Mucosa of rectum (tissue), 2 donors: ENCODE results near the gene ERP27.

ENCODE experiments used
- H3K27ac ChIP-seq, 2 donors: one replicate each; pipeline ENCODE4 v1.7.0; 2013; ENCODE audit warnings: inconsistent platforms in 2 of 2, low read depth in 2 of 2, low read length in 2 of 2
- H3K27me3 ChIP-seq, 2 donors: one replicate each; pipeline ENCODE4 v1.7.0; 2013; ENCODE audit warnings: low read length in 2 of 2; ENCODE audit not compliant: control insufficient read depth in 2 of 2, insufficient read depth in 2 of 2
- H3K36me3 ChIP-seq, 2 donors: one replicate each; pipeline ENCODE4 v1.7.0; 2013; ENCODE audit warnings: low read length in 2 of 2; ENCODE audit not compliant: control insufficient read depth in 2 of 2, insufficient read depth in 2 of 2
- H3K4me1 ChIP-seq, 2 donors: one replicate each; pipeline ENCODE4 v1.7.0; 2013; ENCODE audit warnings: low read length in 2 of 2, mild to moderate bottlenecking in 1 of 2; ENCODE audit not compliant: control insufficient read depth in 2 of 2, insufficient read depth in 2 of 2
- H3K4me3 ChIP-seq, 2 donors: one replicate each; pipeline ENCODE4 v1.7.0; 2013; ENCODE audit warnings: low read length in 2 of 2
- H3K9ac ChIP-seq, 2 donors: one replicate each; pipeline ENCODE4 v1.7.0; 2013; ENCODE audit warnings: low read length in 2 of 2, low read depth in 1 of 2, mild to moderate bottlenecking in 1 of 2
- H3K9me3 ChIP-seq, 2 donors: one replicate each; pipeline ENCODE4 v1.7.0; 2013; ENCODE audit warnings: low read length in 2 of 2; ENCODE audit not compliant: control insufficient read depth in 2 of 2
- donor health status: healthy.
- donor health status: Normal muscosa, but diverticular disease.

The ERP27 gene

DNA sequence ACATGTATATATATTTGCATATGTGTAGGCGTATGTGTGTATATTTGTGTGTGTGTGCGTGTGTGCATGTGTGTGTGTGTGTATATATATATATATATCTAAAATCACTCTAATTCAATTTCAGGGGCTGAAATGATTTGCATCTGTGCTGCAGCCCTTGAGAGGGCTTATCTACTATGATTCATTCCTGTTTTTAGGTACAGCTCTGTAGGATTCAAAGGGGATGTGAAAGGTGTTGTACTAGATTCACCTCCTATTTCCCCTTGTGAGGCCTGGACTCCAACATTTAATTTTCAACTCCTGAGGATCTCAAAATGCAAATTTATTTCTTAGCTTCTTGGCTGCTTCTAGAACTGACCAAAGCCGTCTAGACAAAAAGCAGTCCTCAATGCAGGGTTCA is 11.1 kb downstream of the ERP27 start:
- H3K27me3 ChIP-seq = no peaks in the 10 kb centered on the region
- no peak overlapping the region for H3K27ac ChIP-seq
- no peaks in the 10 kb centered on the region for H3K36me3 ChIP-seq
- H3K9me3 ChIP-seq = no peaks in the 10 kb centered on the region
- no peak overlapping the region for H3K4me3 ChIP-seq
- H3K9ac ChIP-seq = no peak overlapping the region
- H3K4me1 ChIP-seq = peaks cover 0 to 7% of the 10 kb centered on the region in 2 donors

GRCh38 chr12:14924541-14924940 is 13.8 kb downstream of the ERP27 start:
- no peaks in the 10 kb centered on the region for H3K27me3 ChIP-seq
- H3K9ac ChIP-seq = no peak overlapping the region
- peaks cover 0 to 7% of the 10 kb centered on the region in 2 donors for H3K4me1 ChIP-seq
- H3K36me3 ChIP-seq = no peaks in the 10 kb centered on the region
- no peak overlapping the region for H3K27ac ChIP-seq
- H3K9me3 ChIP-seq = no peaks in the 10 kb centered on the region
- no peak overlapping the region for H3K4me3 ChIP-seq

- Histone ChIP-seq H3K27ac (no peak overlapping the region), H3K27me3 (no peaks in the 10 kb centered on the region), H3K4me1 (peaks cover 0 to 3% of the 10 kb centered on the region in 2 donors), H3K9ac (no peak overlapping the region), H3K4me3 (no peak overlapping the region), H3K9me3 (no peaks in the 10 kb centered on the region), H3K36me3 (no peaks in the 10 kb centered on the region)
Observed at GRCh38 chr12:14923944-14924343, 14.4 kb downstream of the ERP27 start.

- H3K4me3 ChIP-seq = no peak overlapping the region
- no peaks in the 10 kb centered on the region for H3K36me3 ChIP-seq
- H3K27me3 ChIP-seq = no peaks in the 10 kb centered on the region
- no peaks in the 10 kb centered on the region for H3K4me1 ChIP-seq
- no peaks in the 10 kb centered on the region for H3K9me3 ChIP-seq
- H3K27ac ChIP-seq = no peak overlapping the region
- H3K9ac ChIP-seq = no peak overlapping the region
Observed at GRCh38 chr12:14921218-14921617, 17.1 kb downstream of the ERP27 start.

DNA sequence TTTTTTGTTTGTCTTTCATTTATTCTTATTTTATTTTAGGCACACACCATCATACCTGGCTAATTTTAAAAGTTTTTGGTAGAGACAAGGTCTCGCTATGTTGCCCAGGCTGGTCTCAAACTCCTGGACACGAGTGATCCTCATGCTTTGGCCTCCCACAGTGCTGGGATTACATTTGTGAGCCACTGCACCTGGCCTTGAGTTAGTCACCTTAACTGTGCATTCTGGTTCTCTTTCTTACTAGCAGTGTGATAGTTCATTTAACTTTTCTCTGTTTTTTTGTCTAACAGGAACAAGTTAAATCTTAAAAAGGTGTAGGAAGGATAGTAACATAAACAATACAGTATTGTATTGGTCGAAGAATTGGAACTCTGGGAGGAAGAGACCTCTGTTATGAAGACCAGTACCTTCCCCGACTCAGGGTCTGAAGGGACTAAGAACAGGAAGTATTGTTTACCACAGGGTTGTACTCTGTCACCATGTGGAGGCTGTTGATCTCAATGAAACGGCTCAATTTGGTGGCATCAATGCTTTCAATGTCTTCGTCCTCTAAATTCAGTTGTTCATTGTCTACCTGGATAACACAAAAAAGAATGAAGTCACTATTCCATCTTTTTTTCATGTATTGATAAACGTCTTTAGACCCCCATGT is 17.7 kb downstream of the ERP27 start:
- H3K9me3 ChIP-seq = no peaks in the 10 kb centered on the region
- H3K27me3 ChIP-seq = no peaks in the 10 kb centered on the region
- no peak overlapping the region for H3K9ac ChIP-seq
- no peak overlapping the region for H3K27ac ChIP-seq
- H3K4me3 ChIP-seq = no peak overlapping the region
- no peaks in the 10 kb centered on the region for H3K36me3 ChIP-seq
- no peaks in the 10 kb centered on the region for H3K4me1 ChIP-seq

- Histone ChIP-seq H3K9me3 (no peaks in the 10 kb centered on the region), H3K9ac (no peak overlapping the region), H3K4me3 (no peak overlapping the region), H3K4me1 (no peaks in the 10 kb centered on the region), H3K36me3 (no peaks in the 10 kb centered on the region), H3K27me3 (no peaks in the 10 kb centered on the region), H3K27ac (no peak overlapping the region)
Observed at GRCh38 chr12:14919455-14919854, 18.9 kb downstream of the ERP27 start.

DNA sequence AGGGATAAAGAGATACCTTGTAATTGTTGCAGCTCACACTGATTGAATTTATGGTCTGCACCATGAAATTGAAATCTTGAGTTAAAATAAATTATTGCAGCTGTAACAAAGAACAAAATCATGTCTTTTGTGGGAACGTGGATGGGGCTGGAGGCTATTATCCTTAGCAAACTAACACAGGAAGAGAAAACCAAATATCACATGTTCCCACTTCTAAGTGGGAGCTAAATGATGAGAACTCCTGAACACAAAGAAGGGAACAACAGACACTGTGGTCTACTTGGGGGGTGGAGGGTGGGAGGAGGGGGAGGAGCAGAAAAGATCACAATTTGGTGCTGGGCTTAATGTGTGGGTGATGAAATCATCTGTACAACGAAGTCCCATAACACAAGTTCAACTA is 22.6 kb downstream of the ERP27 start:
- Histone ChIP-seq H3K9ac (no peak overlapping the region), H3K27ac (no peak overlapping the region), H3K36me3 (no peaks in the 10 kb centered on the region), H3K4me3 (no peak overlapping the region), H3K9me3 (no peaks in the 10 kb centered on the region), H3K4me1 (peaks cover 2 to 9% of the 10 kb centered on the region in 2 donors), H3K27me3 (no peaks in the 10 kb centered on the region)

DNA sequence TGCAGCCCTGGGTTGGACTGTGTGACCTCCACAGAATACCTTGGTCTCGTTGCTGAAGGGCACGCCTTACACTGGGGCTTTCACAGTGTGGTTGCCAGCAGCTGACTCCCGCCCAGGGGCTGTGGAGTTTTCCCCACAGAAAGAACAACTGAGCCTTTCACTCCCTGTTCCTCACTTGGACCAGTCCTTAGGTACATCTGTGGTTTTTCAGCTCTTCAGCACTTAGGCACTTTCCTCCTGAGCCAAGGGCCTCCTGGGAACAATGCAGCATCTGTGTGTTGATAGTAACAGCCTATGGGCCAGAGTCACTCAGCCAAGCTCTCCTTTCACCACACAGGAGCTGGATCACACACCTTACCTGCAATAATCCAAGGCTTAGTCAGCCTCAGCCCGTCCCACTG is 25.0 kb downstream of the ERP27 start:
- peaks cover 2 to 12% of the 10 kb centered on the region in 2 donors for H3K4me1 ChIP-seq
- no peaks in the 10 kb centered on the region for H3K36me3 ChIP-seq
- no peak overlapping the region for H3K4me3 ChIP-seq
- H3K9ac ChIP-seq = no peak overlapping the region
- H3K9me3 ChIP-seq = no peaks in the 10 kb centered on the region
- H3K27ac ChIP-seq = no peak overlapping the region
- no peaks in the 10 kb centered on the region for H3K27me3 ChIP-seq

GRCh38 chr12:14911131-14911530 is 27.2 kb downstream of the ERP27 start:
- peaks cover 2 to 12% of the 10 kb centered on the region in 2 donors for H3K4me1 ChIP-seq
- no peaks in the 10 kb centered on the region for H3K9me3 ChIP-seq
- no peak overlapping the region for H3K4me3 ChIP-seq
- H3K36me3 ChIP-seq = no peaks in the 10 kb centered on the region
- H3K27ac ChIP-seq = peak overlapping the region in 1 of 2 donors; percentile 48
- H3K27me3 ChIP-seq = no peaks in the 10 kb centered on the region
- H3K9ac ChIP-seq = no peak overlapping the region

DNA sequence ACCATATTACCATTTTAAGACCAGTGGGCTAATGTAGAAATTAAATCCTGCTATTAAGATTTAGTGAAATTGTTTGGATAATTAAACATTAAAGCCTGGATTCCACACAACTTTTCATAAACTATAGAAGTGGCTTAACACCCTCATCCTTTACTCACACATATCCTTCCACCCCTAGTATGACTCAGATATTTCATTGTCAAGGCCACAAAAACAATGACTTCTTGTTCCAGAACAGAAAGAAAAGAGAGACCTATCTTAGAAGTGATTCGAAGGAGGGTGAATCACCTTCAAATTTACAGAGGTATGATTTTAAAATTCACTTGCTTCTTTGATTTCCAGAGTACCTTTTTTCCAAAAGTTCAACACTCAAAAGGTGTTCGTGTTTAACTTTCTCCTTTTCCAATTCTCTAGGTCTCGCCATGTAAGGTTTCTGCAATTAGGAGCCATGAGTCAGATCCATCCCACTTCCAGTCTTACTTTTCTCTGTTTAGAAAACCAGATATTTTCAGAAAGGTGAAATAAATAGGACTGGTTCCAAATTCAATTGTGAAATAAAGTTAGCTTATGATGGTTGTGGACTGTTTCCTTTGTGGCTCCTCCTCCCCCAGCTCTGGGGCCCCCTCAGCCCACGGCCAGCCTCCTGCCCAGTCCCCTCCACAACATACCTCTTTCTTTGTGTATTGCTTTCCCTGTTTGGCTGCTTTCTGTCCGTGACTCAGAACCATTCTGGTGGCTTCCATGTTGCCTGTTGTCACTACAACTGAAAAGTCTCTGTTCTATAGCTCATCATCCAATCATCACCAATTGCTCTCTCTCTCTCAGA is 28.0 kb downstream of the ERP27 start:
- H3K9me3 ChIP-seq = no peaks in the 10 kb centered on the region
- H3K27me3 ChIP-seq = no peaks in the 10 kb centered on the region
- no peak overlapping the region for H3K27ac ChIP-seq
- no peak overlapping the region for H3K4me3 ChIP-seq
- H3K4me1 ChIP-seq = peaks cover 2 to 12% of the 10 kb centered on the region in 2 donors
- H3K9ac ChIP-seq = no peak overlapping the region
- no peaks in the 10 kb centered on the region for H3K36me3 ChIP-seq
